ENCODE data around the gene YPEL1.

Gene YPEL1

GRCh38 chr22:21660904-21661303 is 74.7 kb downstream of the YPEL1 start:
- DNase-seq (ENCODE audit: extremely low read depth in 1 of 2, low read depth in 1 of 2) = no peak

GRCh38 chr22:21659864-21660525 is 75.6 kb downstream of the YPEL1 start:
- no peak for DNase-seq (ENCODE audit: extremely low read depth in 1 of 2, low read depth in 1 of 2)

GRCh38 chr22:21657360-21658032 is 78.1 kb downstream of the YPEL1 start:
- DNase-seq (ENCODE audit: extremely low read depth in 1 of 2, low read depth in 1 of 2) = peak in 1 of 2 donors; percentile 66

GRCh38 chr22:21657020-21657359 is 78.6 kb downstream of the YPEL1 start:
- DNase-seq (ENCODE audit: extremely low read depth in 1 of 2, low read depth in 1 of 2) = no peak

- no peak for DNase-seq (ENCODE audit: extremely low read depth in 1 of 2, low read depth in 1 of 2)
Measured at GRCh38 chr22:21652547-21653545, 82.7 kb downstream of the YPEL1 start.

- peak; percentile 43 to 68 for DNase-seq (ENCODE audit: extremely low read depth in 1 of 2, low read depth in 1 of 2)
Measured at GRCh38 chr22:21652010-21652546, 83.5 kb downstream of the YPEL1 start.

- DNase-seq (ENCODE audit: extremely low read depth in 1 of 2, low read depth in 1 of 2) = no peak
Measured at GRCh38 chr22:21651521-21652009, 84.0 kb downstream of the YPEL1 start.

GRCh38 chr22:21650823-21651520 is 84.6 kb downstream of the YPEL1 start:
- no peak for DNase-seq (ENCODE audit: extremely low read depth in 1 of 2, low read depth in 1 of 2)

GRCh38 chr22:21650280-21650679 is 85.3 kb downstream of the YPEL1 start:
- no peak for DNase-seq (ENCODE audit: extremely low read depth in 1 of 2, low read depth in 1 of 2)
